WI38 (cell line): ENCODE measurements around the gene CYP4F3.

Experiments
- H3K4me3 ChIP-seq: 2 replicates; pipeline ENCODE4 v1.5.1; 2011; ENCODE audit warnings: low read depth, mild to moderate bottlenecking, control low read depth, low read length
- CTCF ChIP-seq: IDR thresholded peaks from 2 replicates; pipeline ENCODE4 v1.5.1; 2012; ENCODE audit warnings: low read depth, mild to moderate bottlenecking, control low read depth, low read length

CYP4F3 gene

GRCh38 chr19:15634105-15634504 lies 6.6 kb upstream of the CYP4F3 start:
- no peak for TF ChIP-seq CTCF
- H3K4me3 ChIP-seq, result no peak overlapping the region

- no peak for TF ChIP-seq CTCF
- H3K4me3 ChIP-seq, result no peak overlapping the region
Observed at GRCh38 chr19:15635016-15635805, 5.5 kb upstream of the CYP4F3 start.

- no peak for TF ChIP-seq CTCF
- no peak overlapping the region for H3K4me3 ChIP-seq
Observed at GRCh38 chr19:15636026-15636425, 4.7 kb upstream of the CYP4F3 start.

- no peak overlapping the region for H3K4me3 ChIP-seq
- no peak for TF ChIP-seq CTCF
Observed at GRCh38 chr19:15639596-15639995, 1.1 kb upstream of the CYP4F3 start.

GRCh38 chr19:15640904-15641597 lies 354 bp downstream of the CYP4F3 start:
- no peak for TF ChIP-seq CTCF
- no peak overlapping the region for H3K4me3 ChIP-seq

GRCh38 chr19:15641901-15642491 lies 1.3 kb downstream of the CYP4F3 start:
- no peak for TF ChIP-seq CTCF
- H3K4me3 ChIP-seq, result no peak overlapping the region

GRCh38 chr19:15642807-15643206 lies 2.1 kb downstream of the CYP4F3 start:
- no peak overlapping the region for H3K4me3 ChIP-seq
- no peak for TF ChIP-seq CTCF
